Neuronal stem cell (in vitro differentiated cells): ENCODE results near the gene CABP2.

Experiments used
- DNase-seq: peaks from one replicate; pipeline ENCODE4 v3.0.0-alpha.2; 2013; ENCODE audit warnings: low spot score
- H2AFZ ChIP-seq: one replicate; pipeline ENCODE4 v1.6.1; 2013; ENCODE audit warnings: mild to moderate bottlenecking, low read length, inconsistent platforms
- H2AK5ac ChIP-seq: 2 replicates; pipeline ENCODE4 v1.6.1; 2013; ENCODE audit warnings: low read depth, mild to moderate bottlenecking, inconsistent platforms, low read length, moderate library complexity, mixed read lengths
- H2BK120ac ChIP-seq: 2 replicates; pipeline ENCODE4 v1.6.1; 2013; ENCODE audit warnings: low read depth, mild to moderate bottlenecking, inconsistent platforms, low read length, moderate library complexity, mixed read lengths
- H2BK12ac ChIP-seq: one replicate; pipeline ENCODE4 v1.6.1; 2013; ENCODE audit warnings: low read length, inconsistent platforms
- H2BK15ac ChIP-seq: 2 replicates; pipeline ENCODE4 v1.6.1; 2013; ENCODE audit warnings: mild to moderate bottlenecking, low read length, inconsistent platforms, mixed read lengths
- H2BK5ac ChIP-seq: one replicate; pipeline ENCODE4 v1.6.1; 2013; ENCODE audit warnings: inconsistent platforms, mild to moderate bottlenecking, low read length, moderate library complexity
- H3K14ac ChIP-seq: one replicate; pipeline ENCODE4 v1.6.1; 2013; ENCODE audit warnings: low read length, inconsistent platforms
- H3K18ac ChIP-seq: 2 replicates; pipeline ENCODE4 v1.6.1; 2013; ENCODE audit warnings: low read length, inconsistent platforms
- H3K23ac ChIP-seq: 2 replicates; pipeline ENCODE4 v1.6.1; 2013; ENCODE audit warnings: low read depth, mild to moderate bottlenecking, mixed read lengths, low read length, inconsistent platforms; ENCODE audit not compliant: poor library complexity
- H3K27ac ChIP-seq: replicated peaks from 3 replicates; pipeline ENCODE4 v1.5.1; 2013; ENCODE audit warnings: low read length, inconsistent platforms
- H3K27me3 ChIP-seq, 3 experiments: 2 replicates each; pipeline ENCODE4 v1.6.1; 2013; ENCODE audit warnings: low read length in 3 of 3, mild to moderate bottlenecking in 2 of 3, inconsistent platforms in 1 of 3, low read depth in 1 of 3, mixed read lengths in 1 of 3, moderate library complexity in 1 of 3; ENCODE audit not compliant: control insufficient read depth in 3 of 3, insufficient read depth in 3 of 3
- H3K36me3 ChIP-seq, 2 donors: replicated peaks in 1 of 2; 2 replicates each; pipeline ENCODE4 v1.6.1; 2013; ENCODE audit warnings: low read length in 2 of 2; ENCODE audit not compliant: control insufficient read depth in 2 of 2, insufficient read depth in 2 of 2
- H3K4ac ChIP-seq: 2 replicates; pipeline ENCODE4 v1.6.1; 2013; ENCODE audit warnings: inconsistent platforms, mild to moderate bottlenecking, low read length, moderate library complexity
- H3K4me1 ChIP-seq, 2 donors: 1 replicate in 1 of 2; 2 replicates in 1 of 2; pipeline ENCODE4 v1.6.1; 2013; ENCODE audit warnings: low read length in 2 of 2, low read depth in 1 of 2; ENCODE audit not compliant: control insufficient read depth in 2 of 2, insufficient read depth in 1 of 2
- H3K4me2 ChIP-seq: one replicate; pipeline ENCODE4 v1.6.1; 2013; ENCODE audit warnings: mild to moderate bottlenecking, low read length, inconsistent platforms; ENCODE audit not compliant: insufficient read depth, poor library complexity, severe bottlenecking
- H3K4me3 ChIP-seq, 2 donors: 2 replicates each; pipeline ENCODE4 v1.5.1; 2013; ENCODE audit warnings: low read length in 2 of 2, mild to moderate bottlenecking in 2 of 2, inconsistent platforms in 1 of 2, moderate library complexity in 1 of 2
- H3K79me1 ChIP-seq: one replicate; pipeline ENCODE4 v1.6.1; 2013; ENCODE audit warnings: low read depth, mild to moderate bottlenecking, inconsistent platforms, low read length, moderate library complexity
- H3K9ac ChIP-seq: one replicate; pipeline ENCODE4 v1.6.1; 2013; ENCODE audit warnings: mild to moderate bottlenecking, low read depth, low read length, inconsistent platforms; ENCODE audit not compliant: poor library complexity
- H3K9me3 ChIP-seq, 2 donors: replicated peaks in 1 of 2; 2 replicates each; pipeline versions ENCODE3 to v1.6.1; 2013; ENCODE audit warnings: low read length in 2 of 2, mild to moderate bottlenecking in 2 of 2, inconsistent platforms in 1 of 2, low read depth in 1 of 2, mixed read lengths in 1 of 2, moderate library complexity in 1 of 2; ENCODE audit not compliant: control insufficient read depth in 2 of 2, insufficient read depth in 1 of 2
- H4K8ac ChIP-seq: one replicate; pipeline ENCODE4 v1.6.1; 2013; ENCODE audit warnings: low read depth, mild to moderate bottlenecking, inconsistent platforms, low read length, moderate library complexity
- H4K91ac ChIP-seq: one replicate; pipeline ENCODE4 v1.6.1; 2013; ENCODE audit warnings: low read length, low read depth, mild to moderate bottlenecking, inconsistent platforms; ENCODE audit not compliant: poor library complexity
- WGBS, 2 donors: extraction: QIAGEN DNeasy Blood & Tissue Kit; methylation state at CpG; one replicate each; pipeline ENCODE4 v1.1.7; 2013; ENCODE audit warnings: missing lambda C conversion rate in 2 of 2, mixed read lengths in 1 of 2; ENCODE audit not compliant: insufficient read length in 2 of 2, insufficient replicate concordance in 1 of 2; ENCODE audit errors: extremely low coverage in 2 of 2; 5-methylcytosine and 5-hydroxymethylcytosine counted together

Gene CABP2

GRCh38 chr11:67539550-67539949, 16.3 kb upstream of the CABP2 start:
- Histone ChIP-seq H2BK5ac (no peak overlapping the region), H3K4me2 (no peak overlapping the region), H3K9ac (no peak overlapping the region), H3K9me3 (peaks cover under 1 to 7% of the 10 kb centered on the region in 2 donors), H3K79me1 (no peaks in the 10 kb centered on the region), H3K18ac (no peak overlapping the region), H2AFZ (no peak overlapping the region), H2BK120ac (no peak overlapping the region), H3K4me3 (no peak overlapping the region), H2BK15ac (no peak overlapping the region), H4K8ac (no peak overlapping the region), H2BK12ac (no peak overlapping the region), H3K27me3 (no peaks in the 10 kb centered on the region), H3K27ac (no peak overlapping the region), H2AK5ac (no peak overlapping the region), H3K23ac (no peak overlapping the region), H3K4me1 (peaks cover 0 to 3% of the 10 kb centered on the region in 2 donors), H3K14ac (no peak overlapping the region), H3K36me3 (no peaks in the 10 kb centered on the region), H4K91ac (no peak overlapping the region), H3K4ac (no peak overlapping the region)
- WGBS, 2 donors = no CpG with 5 or more reads among the region's 4 CpGs
- no peak for DNase-seq

GRCh38 chr11:67538823-67539505, 15.7 kb upstream of the CABP2 start:
- DNase-seq = no peak
- Histone ChIP-seq H2AK5ac (no peak overlapping the region), H2BK12ac (no peak overlapping the region), H3K23ac (no peak overlapping the region), H3K14ac (no peak overlapping the region), H3K79me1 (no peaks in the 10 kb centered on the region), H4K8ac (no peak overlapping the region), H3K9me3 (peaks cover 2 to 13% of the 10 kb centered on the region in 2 donors), H3K4me2 (no peak overlapping the region), H3K4me1 (peaks cover 0 to 3% of the 10 kb centered on the region in 2 donors), H2BK15ac (no peak overlapping the region), H3K36me3 (no peaks in the 10 kb centered on the region), H2BK120ac (no peak overlapping the region), H3K27ac (no peak overlapping the region), H3K27me3 (no peaks in the 10 kb centered on the region), H3K4me3 (no peak overlapping the region), H2AFZ (no peak overlapping the region), H3K9ac (no peak overlapping the region), H2BK5ac (no peak overlapping the region), H3K4ac (no peak overlapping the region), H4K91ac (no peak overlapping the region), H3K18ac (no peak overlapping the region)
- WGBS, 2 donors = no CpG with 5 or more reads among the region's 10 CpGs

GRCh38 chr11:67538306-67538705, 15.1 kb upstream of the CABP2 start:
- Histone ChIP-seq H3K14ac (no peak overlapping the region), H2BK5ac (no peak overlapping the region), H3K79me1 (no peaks in the 10 kb centered on the region), H2AK5ac (no peak overlapping the region), H3K4ac (no peak overlapping the region), H3K9ac (no peak overlapping the region), H4K8ac (no peak overlapping the region), H2BK120ac (no peak overlapping the region), H3K27me3 (no peaks in the 10 kb centered on the region), H3K23ac (no peak overlapping the region), H3K27ac (no peak overlapping the region), H3K4me2 (no peak overlapping the region), H3K4me1 (peaks cover 0 to 3% of the 10 kb centered on the region in 2 donors), H4K91ac (no peak overlapping the region), H2BK15ac (no peak overlapping the region), H2AFZ (no peak overlapping the region), H2BK12ac (no peak overlapping the region), H3K9me3 (peaks cover 6 to 19% of the 10 kb centered on the region in 2 donors), H3K36me3 (no peaks in the 10 kb centered on the region), H3K18ac (no peak overlapping the region), H3K4me3 (no peak overlapping the region)
- no peak for DNase-seq
- no CpG with 5 or more reads among the region's 6 CpGs for WGBS, 2 donors

GRCh38 chr11:67535561-67535960, 12.3 kb upstream of the CABP2 start:
- Histone ChIP-seq H3K23ac (no peak overlapping the region), H2AK5ac (no peak overlapping the region), H3K79me1 (no peaks in the 10 kb centered on the region), H2BK5ac (no peak overlapping the region), H3K27me3 (no peaks in the 10 kb centered on the region), H2BK120ac (no peak overlapping the region), H3K18ac (no peak overlapping the region), H3K9ac (no peak overlapping the region), H3K4me1 (no peaks in the 10 kb centered on the region), H2BK12ac (no peak overlapping the region), H4K91ac (no peak overlapping the region), H3K9me3 (peaks cover 13 to 19% of the 10 kb centered on the region in 2 donors), H3K14ac (no peak overlapping the region), H4K8ac (no peak overlapping the region), H3K27ac (no peak overlapping the region), H3K36me3 (no peaks in the 10 kb centered on the region), H2AFZ (no peak overlapping the region), H3K4me2 (no peak overlapping the region), H2BK15ac (no peak overlapping the region), H3K4ac (no peak overlapping the region), H3K4me3 (no peak overlapping the region)
- WGBS, 2 donors = no CpG with 5 or more reads among the region's 1 CpG
- DNase-seq = no peak
